Fibroblast of peridontal ligament (primary cell): ENCODE results near the gene UBIAD1.
"Not testable (repeated sequence)": the region's sequence is repeated elsewhere in the genome, so short reads cannot be mapped to it uniquely, and the experiment has no call there.

Experiments used
- DNase-seq: peaks from one replicate; pipeline ENCODE4 v3.0.0-alpha.2; 2010; ENCODE audit errors: extremely low read depth

Gene UBIAD1

GRCh38 chr1:11279630-11280029 is 6.6 kb downstream of the UBIAD1 start:
- DNase-seq: no peak

GRCh38 chr1:11280719-11281376 is 7.8 kb downstream of the UBIAD1 start:
- no peak for DNase-seq

DNA sequence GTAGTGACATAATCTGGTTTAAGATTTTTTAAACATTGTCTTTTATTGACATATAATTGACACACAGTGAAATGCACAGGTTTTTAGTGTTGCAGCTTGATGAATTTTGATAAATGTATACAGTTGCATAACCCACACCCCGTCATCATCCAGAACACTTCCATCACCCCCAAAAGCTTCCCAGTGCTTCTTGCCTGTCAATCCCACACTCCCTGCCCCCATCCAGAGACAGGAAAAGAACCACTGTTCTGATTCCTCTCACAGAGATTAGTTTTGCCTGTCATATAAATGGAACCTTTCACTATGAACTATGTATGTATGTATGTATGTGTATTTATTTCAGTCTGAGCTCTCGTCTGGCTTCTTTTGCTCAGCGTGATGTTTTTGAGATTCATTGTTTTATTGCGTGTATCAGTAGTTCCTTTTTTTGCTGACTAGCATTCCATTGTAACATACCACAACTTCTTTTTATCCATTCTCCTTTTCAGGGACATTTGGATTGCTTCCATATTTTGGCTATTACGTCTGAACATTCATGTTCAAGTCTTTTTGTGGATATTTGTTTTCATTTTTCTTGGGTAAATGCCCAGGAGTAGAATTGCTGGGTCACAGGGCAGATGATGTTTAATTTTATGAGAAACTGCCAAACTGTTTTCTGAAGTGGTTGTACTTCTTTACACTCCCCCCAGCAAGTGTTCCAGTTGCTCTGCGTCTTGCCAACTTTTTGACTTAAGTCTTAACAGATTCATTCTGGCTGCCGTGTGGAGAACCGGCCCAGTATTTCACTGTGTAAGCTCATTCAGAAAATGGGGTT is 8.7 kb downstream of the UBIAD1 start:
- peak; percentile 99 for DNase-seq

DNA sequence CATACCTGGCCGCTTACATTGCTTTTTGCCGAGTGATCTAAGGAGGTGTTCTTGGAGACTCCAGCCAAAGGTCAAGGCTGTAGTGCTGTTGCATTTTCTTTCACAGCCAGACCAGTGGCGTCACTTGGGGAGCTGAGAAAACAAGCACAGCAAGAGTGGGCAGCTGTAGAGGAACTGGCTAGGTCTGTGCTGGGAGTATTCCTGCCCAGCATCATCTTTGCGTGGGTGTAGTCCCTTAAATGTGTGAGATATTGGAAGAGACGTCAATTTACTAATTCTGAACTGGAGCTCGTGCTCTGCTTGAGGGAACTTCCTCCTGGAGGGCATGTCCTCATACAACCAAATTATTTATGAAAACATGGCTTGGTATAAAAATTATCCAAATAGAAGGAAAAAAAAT is 10.2 kb downstream of the UBIAD1 start:
- DNase-seq: no peak

DNA sequence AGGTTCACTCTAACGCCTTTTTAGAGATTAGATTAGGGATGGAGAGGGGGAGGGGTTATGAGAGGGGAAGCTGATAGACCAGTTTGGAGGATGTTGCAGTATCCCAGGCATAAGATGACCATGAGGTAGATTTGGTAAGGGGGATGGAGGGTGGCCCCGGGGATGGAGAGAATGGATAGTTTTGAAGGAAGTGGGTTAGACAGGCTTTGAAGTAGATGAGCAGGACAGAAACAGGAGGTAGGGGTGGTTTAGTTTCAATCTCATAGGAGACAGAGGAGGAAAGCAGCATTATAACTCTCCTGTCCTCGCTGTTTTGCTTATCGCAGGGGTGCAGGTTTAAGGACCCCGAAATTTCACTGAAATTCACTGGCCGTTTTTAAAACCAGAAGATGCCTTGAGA is 11.8 kb downstream of the UBIAD1 start:
- DNase-seq: no peak

DNA sequence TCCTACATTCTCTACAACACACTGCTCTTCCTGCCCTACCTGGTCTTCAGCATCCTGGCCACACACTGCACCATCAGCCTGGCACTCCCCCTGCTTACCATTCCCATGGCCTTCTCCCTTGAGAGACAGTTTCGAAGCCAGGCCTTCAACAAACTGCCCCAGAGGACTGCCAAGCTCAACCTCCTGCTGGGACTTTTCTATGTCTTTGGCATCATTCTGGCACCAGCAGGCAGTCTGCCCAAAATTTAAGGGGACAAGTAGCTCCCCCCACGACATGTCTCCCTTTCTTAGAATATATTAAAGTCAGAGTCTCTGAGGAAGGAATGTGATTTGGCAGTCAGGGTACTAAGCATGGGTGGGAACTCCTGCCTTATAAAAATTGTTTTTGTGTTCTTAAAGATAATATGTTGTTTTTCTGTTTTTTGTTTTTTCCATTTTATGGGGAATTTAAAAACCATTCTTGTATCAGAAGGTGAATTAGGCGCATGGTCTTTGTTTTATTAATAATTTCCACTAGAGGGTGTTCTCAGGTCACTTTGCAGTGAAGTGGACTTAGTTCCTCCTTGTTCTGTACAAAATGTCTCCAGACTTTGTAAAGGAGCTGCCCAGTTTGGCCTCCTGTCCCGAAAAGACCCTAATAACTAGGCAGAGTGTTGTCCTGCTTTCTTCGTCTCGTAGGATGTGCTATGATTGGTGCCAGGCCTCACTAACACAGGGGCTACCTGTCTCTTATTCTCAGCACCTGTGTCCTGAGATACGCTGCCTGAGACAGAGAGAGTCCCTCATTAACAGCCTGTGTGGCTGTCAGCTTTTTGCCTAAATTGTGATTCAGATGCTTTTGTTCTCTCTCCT is 13.1 kb downstream of the UBIAD1 start:
- DNase-seq: peak; percentile 41

- DNase-seq: peak; percentile 73
These were observed 13.9 kb downstream of the UBIAD1 start for GRCh38 chr1:11286735-11287410.

DNA sequence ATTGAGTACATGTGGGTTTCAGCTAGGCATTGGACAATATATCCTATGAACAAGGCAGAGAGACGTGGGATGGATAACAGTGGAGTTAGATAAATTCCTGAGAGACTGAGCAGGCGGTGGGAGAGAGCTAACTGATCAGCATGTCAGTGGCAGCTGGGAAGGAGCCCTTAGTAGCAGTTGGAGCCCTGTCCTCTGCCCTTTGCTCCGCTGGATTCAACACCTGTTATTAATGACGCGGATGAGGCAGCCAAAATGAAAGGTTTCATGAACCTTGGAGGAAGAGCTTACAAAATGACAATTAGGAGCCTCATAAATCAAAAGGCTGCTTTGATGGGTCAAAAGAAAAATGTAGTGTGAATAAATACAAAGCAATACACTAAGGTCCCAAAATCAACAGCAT is 16.1 kb downstream of the UBIAD1 start:
- no peak for DNase-seq

DNA sequence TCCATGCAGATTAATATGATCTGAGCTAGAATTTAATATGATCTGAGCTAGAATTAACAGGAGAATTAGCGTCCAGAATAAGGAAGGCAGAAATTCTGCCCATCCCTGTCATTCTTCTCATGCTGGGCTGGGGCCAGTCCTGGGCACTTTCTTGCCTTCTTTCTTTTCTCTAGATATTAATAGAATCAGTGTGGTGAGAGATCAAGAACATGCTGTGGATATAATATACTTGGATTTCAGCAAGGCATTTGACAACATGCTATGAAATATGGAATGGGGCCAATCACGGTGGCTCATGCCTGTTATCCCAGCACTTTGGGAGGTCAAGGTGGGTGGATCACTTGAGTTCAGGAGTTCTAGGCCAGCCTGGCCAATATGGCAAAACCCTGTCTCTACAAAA is 18.1 kb downstream of the UBIAD1 start:
- DNase-seq: no peak

- DNase-seq: no peak
These were observed 20.9 kb downstream of the UBIAD1 start for GRCh38 chr1:11293856-11294255.

DNA sequence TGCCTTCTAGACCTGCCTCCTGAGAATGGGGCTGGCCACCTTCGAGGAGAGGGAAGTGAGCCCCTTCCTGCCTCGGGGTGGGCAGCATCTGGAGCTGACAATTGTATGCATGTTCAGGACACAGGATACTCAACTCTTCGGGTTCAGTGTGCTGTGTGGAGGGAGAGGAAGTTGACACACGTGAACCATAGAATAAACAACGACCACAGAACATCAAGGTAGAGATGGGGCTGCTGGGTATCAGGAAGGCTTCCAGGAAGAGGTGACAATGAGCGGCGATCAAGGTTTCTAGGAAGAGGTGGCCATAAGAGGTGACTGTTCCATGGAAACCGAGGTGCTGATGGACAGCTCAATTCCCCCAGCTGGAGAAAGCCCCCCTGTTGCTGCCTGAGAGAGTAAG is 22.0 kb downstream of the UBIAD1 start:
- DNase-seq: no peak

DNA sequence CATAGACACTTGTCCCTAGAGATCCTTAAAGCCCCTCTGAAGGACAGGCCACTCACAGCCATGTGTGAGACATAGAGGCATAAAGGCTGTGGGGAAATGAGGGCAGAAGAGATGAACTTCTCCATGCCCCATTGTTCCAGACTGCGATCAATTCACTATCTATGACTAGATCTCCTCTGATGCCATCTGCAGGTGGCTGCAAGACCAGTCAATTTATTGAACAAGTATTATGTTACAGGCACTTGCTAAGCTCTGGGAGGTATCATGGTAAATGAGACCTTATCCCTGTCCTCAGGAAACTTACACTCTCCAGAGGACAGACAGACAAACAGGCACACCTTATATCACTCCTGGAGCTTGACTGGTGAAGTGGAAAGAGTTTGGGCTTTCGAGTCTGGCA is 22.9 kb downstream of the UBIAD1 start:
- DNase-seq: no peak

DNA sequence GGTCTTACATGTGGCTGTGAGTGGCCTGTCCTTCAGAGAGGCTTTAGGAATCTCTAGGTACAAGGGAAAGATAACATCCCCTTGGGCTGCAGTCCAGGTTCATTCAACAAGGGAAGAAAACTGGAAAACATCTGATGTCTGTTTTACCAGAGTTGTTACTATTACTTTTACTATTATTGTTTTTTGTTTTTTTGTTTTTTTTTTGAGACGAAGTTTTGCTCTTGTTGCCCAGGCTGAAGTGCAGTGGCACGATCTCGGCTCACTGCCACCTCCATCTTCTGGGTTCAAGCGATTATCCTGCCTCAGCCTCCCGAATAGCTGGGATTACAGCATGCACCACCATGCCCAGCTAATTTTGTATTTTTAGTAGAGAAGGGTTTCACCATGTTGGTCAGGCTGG is 24.8 kb downstream of the UBIAD1 start:
- DNase-seq: not testable (repeated sequence)

DNA sequence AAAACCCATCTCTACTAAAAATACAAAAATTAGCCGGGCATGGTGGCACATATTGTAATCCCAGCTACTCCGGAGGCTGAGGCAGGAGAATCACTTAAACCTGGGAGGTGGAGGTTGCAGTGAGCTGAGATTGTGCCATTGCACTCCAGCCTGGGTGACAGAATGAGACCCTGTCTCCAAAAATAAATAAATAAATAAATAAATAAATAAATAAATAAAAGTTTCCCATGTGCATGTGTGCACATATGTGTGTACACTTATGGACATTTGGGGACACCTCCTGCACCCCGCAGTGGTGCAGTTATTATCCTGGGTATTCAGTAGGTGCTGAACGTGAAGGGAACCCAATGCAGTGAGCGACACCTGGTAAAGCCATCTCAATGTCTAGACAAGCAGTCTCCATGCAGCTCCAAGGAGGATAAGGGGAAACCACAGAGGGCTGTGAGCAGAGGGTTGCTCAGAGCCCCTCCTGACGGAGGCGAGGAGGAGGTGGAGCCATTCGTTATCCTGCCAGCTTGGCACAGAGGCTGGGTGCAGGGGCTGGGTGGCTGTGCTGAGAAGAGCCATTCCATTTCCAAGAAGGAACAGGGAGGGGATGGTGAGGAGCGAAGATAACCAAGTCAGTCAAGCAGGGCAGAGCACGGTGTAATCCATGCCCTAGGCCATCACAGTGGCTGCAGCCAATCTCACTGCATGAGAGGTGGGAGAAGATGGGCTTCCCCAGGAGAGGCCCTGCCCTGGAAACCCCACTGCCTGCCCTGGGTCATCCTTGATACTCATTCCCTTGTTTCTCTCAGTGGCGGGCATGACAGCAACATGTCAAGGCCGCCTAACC is 25.6 kb downstream of the UBIAD1 start:
- no peak for DNase-seq

GRCh38 chr1:11299225-11299574 is 26.2 kb downstream of the UBIAD1 start:
- DNase-seq: no peak

DNA sequence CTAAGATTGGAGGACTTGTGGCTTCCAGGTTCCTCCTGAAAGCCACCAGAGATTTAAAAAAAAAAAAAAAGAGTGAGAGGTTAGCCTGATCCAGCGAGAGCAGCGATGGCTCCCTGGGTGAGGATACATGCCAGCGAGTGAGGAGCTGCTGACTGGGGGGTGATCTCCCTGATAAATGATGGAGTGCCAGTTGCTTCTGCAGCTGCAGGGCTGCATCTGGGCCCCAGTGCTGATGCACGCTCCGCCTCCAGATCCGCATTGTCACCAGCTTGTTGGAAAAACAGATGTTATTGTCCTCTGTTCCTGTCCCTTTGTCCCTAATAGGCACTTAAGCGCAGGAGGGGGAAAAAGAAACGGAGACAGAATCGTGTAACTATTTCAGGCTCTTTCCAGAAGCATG is 28.6 kb downstream of the UBIAD1 start:
- no peak for DNase-seq

GRCh38 chr1:11302366-11302765 is 29.4 kb downstream of the UBIAD1 start:
- DNase-seq: no peak

DNA sequence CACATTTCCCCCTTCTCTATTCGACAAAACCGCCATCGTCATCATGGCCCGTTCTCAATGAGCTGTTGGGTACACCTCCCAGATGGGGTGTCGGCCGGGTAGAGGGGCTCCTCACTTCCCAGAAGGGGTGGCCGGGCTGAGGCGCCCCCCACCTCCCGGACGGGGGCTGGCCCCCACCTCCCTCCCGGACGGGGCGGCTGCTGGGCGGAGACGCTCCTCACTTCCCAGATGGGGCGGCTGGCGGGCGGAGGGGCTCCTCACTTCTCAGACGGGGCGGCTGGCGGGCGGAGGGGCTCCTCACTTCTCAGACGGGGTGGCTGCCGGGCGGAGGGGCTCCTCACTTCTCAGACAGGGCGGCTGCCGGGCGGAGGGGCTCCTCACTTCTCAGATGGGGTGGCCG is 32.5 kb downstream of the UBIAD1 start:
- not testable (repeated sequence) for DNase-seq

GRCh38 chr1:11307852-11308251 is 34.9 kb downstream of the UBIAD1 start:
- no peak for DNase-seq

- DNase-seq: no peak
These were observed 35.8 kb downstream of the UBIAD1 start for GRCh38 chr1:11308699-11309224.

DNA sequence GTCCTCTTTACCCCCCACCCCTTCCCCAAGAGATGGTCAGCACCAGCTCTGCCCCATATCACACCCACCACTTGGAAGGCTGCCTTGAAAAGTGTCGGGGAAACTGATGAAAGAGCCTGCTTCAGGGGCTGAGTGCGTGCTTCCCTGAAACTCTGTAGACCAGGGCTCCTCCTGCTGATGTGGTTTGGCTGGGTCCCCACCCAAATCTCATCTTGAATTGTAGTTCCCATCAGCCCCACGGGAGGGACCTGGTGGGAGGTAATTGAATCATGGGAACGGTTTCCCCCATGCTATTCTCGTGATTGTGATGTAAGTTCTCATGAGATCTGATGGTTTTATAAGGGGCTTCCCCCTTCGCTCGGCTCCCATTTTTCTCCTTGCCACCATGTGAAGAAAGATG is 36.4 kb downstream of the UBIAD1 start:
- DNase-seq: no peak
